GM21529 (cell line): Measurements from ENCODE around the gene NUCB1.

Experiments used
- ATAC-seq: cut with Tn5 transposase; IDR thresholded peaks from one replicate; pipeline ENCODE4 v1.9.1; 2021; ENCODE audit not compliant: unreplicated experiment

The NUCB1 gene

GRCh38 chr19:48933382-48933932, 33.3 kb downstream of the NUCB1 start, which contains the start of gene DHDH:
Gene DHDH (plus strand): TSS chr19:48933699. CDS start chr19:48933722, 23 bp downstream.
- ATAC-seq = peak; percentile 68

- ATAC-seq = no peak
Observed at GRCh38 chr19:48934837-48935236, 34.7 kb downstream of the NUCB1 start.

- no peak for ATAC-seq
Observed at GRCh38 chr19:48935864-48936263, 35.8 kb downstream of the NUCB1 start.

GRCh38 chr19:48938256-48938655, 38.1 kb downstream of the NUCB1 start:
- ATAC-seq = no peak

- no peak for ATAC-seq
Observed at GRCh38 chr19:48940902-48941301, 40.8 kb downstream of the NUCB1 start.

- no peak for ATAC-seq
Observed at GRCh38 chr19:48943081-48943480, 43.0 kb downstream of the NUCB1 start.

- no peak for ATAC-seq
Observed at GRCh38 chr19:48945415-48945814, 45.3 kb downstream of the NUCB1 start.

GRCh38 chr19:48945817-48946216, 45.7 kb downstream of the NUCB1 start:
- ATAC-seq = no peak

GRCh38 chr19:48946463-48947257, 46.5 kb downstream of the NUCB1 start:
- no peak for ATAC-seq

- no peak for ATAC-seq
Observed at GRCh38 chr19:48947258-48947542, 47.1 kb downstream of the NUCB1 start.

- no peak for ATAC-seq
Observed at GRCh38 chr19:48950159-48950558, 50.0 kb downstream of the NUCB1 start.

- ATAC-seq = no peak
Observed at GRCh38 chr19:48950830-48951519, 50.9 kb downstream of the NUCB1 start.

- no peak for ATAC-seq
Observed at GRCh38 chr19:48953141-48953540, 53.0 kb downstream of the NUCB1 start.

- ATAC-seq = no peak
Observed at GRCh38 chr19:48953990-48954594, 54.0 kb downstream of the NUCB1 start.

GRCh38 chr19:48954595-48955307, 54.6 kb downstream of the NUCB1 start, which contains the start of gene BAX:
Gene BAX (plus strand): TSS chr19:48954875. CDS start chr19:48954929, 54 bp downstream.
- ATAC-seq = peak; percentile 82

GRCh38 chr19:48955308-48955958, 55.3 kb downstream of the NUCB1 start:
- ATAC-seq = no peak

- no peak for ATAC-seq
Observed at GRCh38 chr19:48958006-48958405, 57.9 kb downstream of the NUCB1 start.

- ATAC-seq = no peak
Observed at GRCh38 chr19:48959341-48960239, 59.5 kb downstream of the NUCB1 start.

- no peak for ATAC-seq
Observed at GRCh38 chr19:48961051-48961649, 61.0 kb downstream of the NUCB1 start.
